GM18858 (cell line): ENCODE data around the gene NMNAT2.

Experiments
- ATAC-seq: cut with Tn5 transposase; IDR thresholded peaks from one replicate; pipeline ENCODE4 v1.9.1; 2021; ENCODE audit not compliant: unreplicated experiment

The NMNAT2 gene

DNA sequence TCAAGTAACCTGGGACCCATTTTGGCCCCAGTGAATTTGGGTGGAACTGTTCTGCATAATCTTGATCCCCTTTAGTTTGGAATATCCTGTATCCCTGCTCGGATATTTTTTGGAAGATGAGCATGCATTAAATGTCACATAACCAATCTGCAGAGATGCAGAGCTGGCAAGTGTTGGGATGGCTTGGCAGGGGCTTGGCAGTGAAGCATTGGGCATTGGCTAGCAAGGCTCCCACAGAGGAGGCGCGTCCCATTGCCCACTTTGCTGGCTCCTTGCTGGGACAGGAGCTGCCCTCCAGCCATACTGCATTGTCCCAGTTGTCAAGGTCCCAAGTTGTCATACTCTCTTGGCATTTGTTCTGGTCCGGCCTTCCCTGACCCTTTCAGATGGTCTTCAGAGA lies 202.2 kb downstream of the NMNAT2 start:
- no peak for ATAC-seq

- no peak for ATAC-seq
These were observed 203.0 kb downstream of the NMNAT2 start for GRCh38 chr1:183215076-183215720.

- no peak for ATAC-seq
These were observed 203.9 kb downstream of the NMNAT2 start for GRCh38 chr1:183214021-183214970.

DNA sequence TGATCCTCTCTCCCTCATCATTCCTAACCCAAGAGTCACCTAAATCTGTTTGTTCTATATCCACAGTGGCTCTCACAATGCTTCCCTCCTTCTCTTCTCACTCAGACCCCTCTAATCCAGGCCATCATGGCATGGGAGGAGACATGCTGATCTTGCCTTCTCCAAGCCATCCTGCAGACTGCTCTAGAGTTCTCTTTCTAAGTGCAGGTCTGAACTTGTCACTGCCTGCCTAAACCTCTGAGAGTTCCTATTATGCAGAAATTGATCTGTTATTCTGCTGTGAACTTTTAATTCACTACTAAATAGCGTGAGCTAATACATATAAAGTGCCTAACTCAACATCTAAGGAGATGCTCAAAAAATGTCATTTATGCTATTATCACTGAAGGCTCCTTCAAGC lies 205.3 kb downstream of the NMNAT2 start:
- no peak for ATAC-seq

GRCh38 chr1:183210681-183211080 lies 207.5 kb downstream of the NMNAT2 start:
- ATAC-seq: no peak

GRCh38 chr1:183209533-183210158 lies 208.5 kb downstream of the NMNAT2 start:
- peak; percentile 55 for ATAC-seq

DNA sequence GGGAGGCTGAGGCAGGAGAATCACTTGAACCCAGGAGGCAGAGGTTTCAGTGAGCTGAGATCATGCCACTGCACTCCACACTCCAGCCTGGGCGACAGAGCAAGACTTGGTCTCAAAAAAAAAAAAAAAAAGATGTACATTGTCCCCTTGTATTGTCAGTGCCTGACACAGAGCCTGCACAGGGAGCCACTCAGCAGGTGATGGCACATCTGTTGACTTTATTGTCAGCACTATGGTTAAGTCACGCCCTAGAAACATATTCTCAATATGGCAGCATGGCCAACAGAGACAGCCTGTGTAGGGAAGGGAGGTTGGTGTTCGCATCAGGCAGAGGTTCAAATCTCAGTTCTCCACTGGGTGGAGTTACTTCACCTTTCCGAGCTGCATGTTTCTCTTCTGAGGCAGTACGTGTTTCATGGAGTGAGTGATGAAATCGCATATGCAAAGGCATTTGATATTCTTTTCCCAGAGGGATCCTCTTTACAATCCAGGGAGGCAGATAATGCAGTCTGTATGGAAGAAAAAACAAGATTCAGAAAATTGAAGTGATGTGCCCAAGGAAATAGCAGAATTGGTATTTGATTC lies 211.6 kb downstream of the NMNAT2 start:
- ATAC-seq: no peak

GRCh38 chr1:183205196-183205781 lies 212.9 kb downstream of the NMNAT2 start:
- ATAC-seq: no peak

DNA sequence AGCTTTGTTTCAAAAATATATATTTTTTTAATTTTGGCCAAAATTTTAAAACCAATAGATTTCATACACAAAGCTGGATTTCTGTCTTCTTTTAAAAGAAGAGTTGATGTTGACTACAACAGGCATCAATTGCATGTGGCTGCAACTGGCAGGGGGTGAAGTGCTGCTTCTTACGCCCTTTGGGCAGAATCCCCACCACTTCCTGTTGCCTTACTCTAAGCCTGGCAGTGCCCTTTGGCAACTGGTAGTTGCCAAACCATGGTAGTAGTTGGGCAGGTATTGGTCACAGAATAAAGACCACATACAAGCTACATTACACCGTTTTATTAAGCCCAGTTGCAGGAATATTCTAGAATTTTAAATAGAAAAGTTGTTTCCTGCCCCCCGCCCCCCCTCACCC lies 215.1 kb downstream of the NMNAT2 start:
- ATAC-seq: no peak

DNA sequence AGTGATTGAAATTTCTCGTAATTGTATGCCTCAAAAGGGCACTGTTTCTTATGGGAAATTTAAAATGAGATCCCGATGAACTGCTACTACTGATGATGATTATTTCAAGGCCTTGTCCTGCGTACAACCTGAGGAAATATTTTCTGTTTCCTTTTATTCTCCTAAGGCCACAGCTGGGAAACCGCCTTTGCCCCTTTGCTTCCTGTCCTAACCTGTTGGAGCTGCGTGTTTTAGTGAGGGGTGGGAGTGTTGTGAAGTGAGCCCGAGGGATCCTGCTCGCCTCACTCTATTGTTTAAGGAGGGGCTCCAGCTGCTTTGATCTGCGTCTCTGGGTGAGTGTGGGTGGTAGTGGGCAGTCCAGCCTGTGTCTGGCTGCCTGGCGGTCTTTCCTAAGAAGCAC lies 217.7 kb downstream of the NMNAT2 start:
- no peak for ATAC-seq

GRCh38 chr1:183199304-183199703 lies 218.9 kb downstream of the NMNAT2 start:
- ATAC-seq: no peak

DNA sequence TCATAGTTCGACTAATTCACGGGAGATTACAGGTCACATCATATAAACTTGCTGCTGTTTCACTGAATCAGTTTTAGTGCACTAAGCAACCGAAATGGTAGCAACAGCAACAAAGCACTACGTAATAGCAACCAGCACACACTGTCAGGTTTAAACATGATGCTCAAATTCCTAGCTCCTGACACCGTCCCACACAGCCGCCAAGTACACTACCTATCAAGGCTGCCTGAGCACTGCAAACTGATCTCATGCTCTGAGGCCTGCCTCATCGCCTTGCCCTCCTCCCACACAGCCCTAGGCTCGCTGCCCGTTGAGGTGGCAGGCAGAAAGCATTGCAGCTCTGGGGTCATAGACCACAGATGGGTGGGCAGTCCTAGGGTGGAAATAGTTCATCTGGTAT lies 219.7 kb downstream of the NMNAT2 start:
- ATAC-seq: no peak
